ACHN (cell line): Measurements from ENCODE around the gene TVP23C.
"Not testable (repeated sequence)": the region's sequence is repeated elsewhere in the genome, so short reads cannot be mapped to it uniquely, and the experiment has no call there.

Experiments
- DNase-seq: peaks from one replicate; pipeline ENCODE4 v3.0.0-alpha.2; 2015
- in situ Hi-C: cut with HindIII; loops from 2 replicates; pipeline ENCODE4 v1.10.0; 2017; ENCODE audit warnings: low sequenced_read_pairs, low pct_ligation_motif_present, low pct_unique_long_range_greater_than_20kb

Gene TVP23C

DNA sequence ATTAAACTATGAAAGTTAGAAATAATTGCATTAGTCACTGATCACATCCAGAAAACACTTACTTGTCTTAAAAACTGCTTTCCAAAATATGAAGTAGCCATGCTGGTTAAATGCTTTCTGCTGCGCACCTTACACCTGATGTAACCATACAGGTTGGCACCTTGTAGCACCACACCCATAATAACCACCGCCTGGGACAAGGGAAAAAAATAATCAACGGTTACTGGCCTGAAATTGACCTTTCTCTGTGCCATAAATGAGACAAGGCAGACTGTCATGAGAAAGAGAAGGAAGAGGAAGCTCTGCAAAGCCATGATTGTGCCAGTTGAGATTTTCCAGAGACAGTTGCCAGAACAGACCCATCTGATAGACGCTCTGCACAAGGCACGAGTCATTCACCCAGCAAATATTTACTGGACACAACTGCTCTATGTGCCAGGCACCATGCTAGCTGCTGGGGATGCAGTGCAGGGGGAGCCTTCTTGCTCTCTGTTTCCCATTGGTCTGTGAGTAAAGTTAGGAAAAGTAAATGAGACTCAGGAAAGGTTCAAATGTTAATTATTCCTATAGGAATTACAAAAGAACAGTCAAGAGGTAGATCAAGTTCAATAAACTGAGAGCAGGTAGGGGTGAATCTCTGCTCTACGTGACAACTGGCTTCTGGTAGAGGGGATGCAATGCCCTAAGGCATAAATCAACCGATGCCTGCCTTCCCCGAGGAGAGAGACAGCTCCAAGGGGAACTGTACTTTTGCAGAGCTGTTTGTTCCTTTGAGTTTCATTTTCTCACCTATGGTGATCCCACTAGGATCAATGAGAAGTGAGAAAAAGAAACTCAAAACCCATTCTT lies 22.7 kb downstream of the TVP23C start:
- DNase-seq, in situ Hi-C loops: not testable (repeated sequence)

- DNase-seq, in situ Hi-C loops: not testable (repeated sequence)
These were observed 30.2 kb downstream of the TVP23C start for GRCh38 chr17:15533122-15533521.

DNA sequence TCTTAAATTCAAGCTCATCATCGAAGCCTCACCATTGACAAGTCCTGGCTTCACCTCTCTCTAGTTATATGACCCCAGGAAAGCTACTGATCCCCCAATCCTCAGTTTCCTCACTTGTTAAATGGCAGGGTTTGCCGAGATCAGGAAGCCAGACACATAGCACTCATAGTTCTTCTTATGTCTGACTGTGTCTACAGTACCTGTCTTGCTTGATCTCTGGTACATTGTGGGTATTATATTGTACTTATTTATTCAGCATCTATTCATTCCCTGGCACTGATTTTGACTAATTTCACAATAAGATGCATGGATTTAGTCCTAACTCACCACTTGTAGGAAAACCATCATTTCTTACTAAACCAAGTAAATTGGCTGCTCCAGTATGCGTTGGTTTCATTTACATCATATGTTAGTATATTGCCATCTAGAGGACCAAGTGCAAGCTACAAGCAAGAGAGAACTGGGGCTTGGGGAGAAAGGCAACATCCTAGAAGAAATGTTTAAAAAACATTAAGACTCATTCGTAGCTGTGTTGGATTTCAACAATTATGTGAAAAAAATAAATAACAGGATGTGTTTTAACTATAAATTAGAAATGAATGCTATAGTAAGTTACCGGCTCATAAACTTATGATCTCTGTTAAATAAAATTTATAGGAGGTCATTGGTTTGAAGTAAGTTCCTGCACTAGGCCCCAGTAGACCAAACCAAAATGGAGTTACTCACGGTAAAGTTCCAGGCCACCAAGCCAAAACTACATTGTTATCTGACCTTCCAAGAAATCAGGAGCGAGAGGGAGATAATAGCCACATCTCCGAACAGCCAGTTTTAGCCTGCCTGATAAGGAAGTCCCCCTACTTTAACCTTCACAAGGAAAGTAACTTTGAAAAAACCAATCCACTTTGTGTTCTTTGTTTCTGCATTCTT lies 36.7 kb downstream of the TVP23C start:
- in situ Hi-C loops: not testable (repeated sequence)
- peak; percentile 67 for DNase-seq

DNA sequence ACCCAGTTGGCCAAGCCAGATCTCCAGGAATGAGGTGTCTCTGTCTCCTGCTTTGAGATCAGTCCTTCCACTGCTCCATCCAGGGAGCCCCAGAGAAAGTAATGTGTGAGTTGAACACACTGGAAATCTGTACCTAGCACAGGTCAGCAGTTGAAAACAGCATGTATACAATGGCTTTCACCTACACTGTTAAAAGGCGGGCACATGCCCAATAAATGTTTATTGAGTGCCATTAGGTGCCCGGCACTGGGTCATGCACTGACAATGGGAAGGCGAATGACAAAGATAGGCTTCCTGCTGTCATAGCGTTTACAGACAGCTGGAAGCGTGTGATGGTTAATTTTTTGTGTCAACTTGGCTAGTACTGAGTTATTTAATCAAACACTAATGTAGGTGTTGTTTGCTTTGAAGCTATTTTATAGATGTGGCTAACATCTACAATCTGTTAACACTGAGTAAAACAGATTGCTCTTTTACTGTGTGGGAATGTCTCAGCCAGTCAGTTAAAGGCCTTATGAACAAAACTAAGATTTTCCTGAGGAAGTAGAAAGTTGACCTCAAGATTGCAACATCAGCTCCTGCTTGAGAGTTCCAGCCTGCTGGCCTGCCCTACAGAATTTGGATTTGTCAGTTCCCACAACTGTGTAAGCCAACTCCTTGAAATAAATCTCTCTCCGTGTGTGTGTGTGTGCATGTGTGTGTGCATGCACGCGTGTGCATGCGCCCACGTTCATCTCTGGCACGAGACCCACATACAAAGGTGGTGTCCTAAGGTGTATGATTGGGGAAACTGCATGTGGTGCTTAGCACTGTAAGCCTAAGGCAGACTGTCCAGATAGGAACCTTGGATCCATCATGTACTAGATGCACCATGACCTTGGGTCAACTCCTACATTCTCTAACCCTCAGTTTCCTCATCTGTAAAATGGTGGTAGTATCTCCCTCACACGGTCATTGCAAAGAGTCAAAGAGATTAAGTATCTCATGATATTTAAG lies 38.0 kb downstream of the TVP23C start:
- in situ Hi-C loops, DNase-seq: not testable (repeated sequence)

GRCh38 chr17:15516150-15516549 lies 47.1 kb downstream of the TVP23C start:
- DNase-seq: no peak
- in situ Hi-C loops: no loop called here

- no peak for DNase-seq
- in situ Hi-C loops: no loop called here
These were observed 48.8 kb downstream of the TVP23C start for GRCh38 chr17:15514469-15514868.

- in situ Hi-C loops: no loop called here
- no peak for DNase-seq
These were observed 49.3 kb downstream of the TVP23C start for GRCh38 chr17:15513856-15514459.

GRCh38 chr17:15513058-15513791 lies 50.1 kb downstream of the TVP23C start:
- in situ Hi-C loops: no loop called here
- no peak for DNase-seq

GRCh38 chr17:15512071-15512709 lies 51.1 kb downstream of the TVP23C start:
- DNase-seq: no peak
- in situ Hi-C loops: no loop called here

- no peak for DNase-seq
- in situ Hi-C loops: no loop called here
These were observed 52.1 kb downstream of the TVP23C start for GRCh38 chr17:15511142-15511541.

DNA sequence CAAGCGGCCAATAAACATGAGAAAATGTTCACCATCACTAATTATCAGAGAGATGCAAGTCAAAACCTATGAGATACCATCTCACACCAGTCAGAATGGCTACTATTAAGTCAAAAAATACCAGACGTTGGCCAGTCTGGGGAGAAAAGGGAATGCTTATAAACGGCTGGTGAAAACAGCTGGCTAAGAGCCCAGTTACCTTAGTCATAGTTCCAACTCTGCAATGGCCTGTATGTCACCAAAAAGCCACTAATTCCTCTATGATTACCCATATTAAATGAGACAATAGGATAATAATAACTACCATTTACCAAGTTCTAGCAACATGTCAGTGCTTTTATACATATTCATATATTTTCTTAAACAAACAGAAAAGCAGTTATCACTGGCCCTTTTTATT lies 52.9 kb downstream of the TVP23C start:
- in situ Hi-C loops: no loop called here
- DNase-seq: peak; percentile 12

- in situ Hi-C loops: no loop called here
- DNase-seq: no peak
These were observed 54.2 kb downstream of the TVP23C start for GRCh38 chr17:15509095-15509494.

- DNase-seq: no peak
- in situ Hi-C loops: no loop called here
These were observed 54.8 kb downstream of the TVP23C start for GRCh38 chr17:15508466-15508865.

DNA sequence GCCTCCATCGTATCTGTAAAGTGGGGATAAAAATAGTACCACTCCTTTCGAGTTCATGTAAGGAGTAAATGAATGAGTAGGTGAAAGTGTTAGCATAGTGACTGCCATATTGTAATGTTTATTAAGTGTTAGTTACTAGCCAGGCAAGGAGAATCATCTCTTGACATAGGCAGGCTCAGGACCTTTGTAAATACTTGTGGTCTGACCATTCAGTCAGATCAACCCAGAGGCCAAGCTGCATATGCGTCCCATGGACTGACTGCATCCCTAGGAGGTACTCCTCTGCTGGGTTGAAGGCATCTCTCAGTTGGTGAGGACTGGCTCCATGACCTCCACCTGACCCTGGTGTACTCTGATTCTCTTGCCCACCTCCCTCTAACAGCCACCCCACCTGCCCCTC lies 55.4 kb downstream of the TVP23C start:
- no peak for DNase-seq
- in situ Hi-C loops: no loop called here

DNA sequence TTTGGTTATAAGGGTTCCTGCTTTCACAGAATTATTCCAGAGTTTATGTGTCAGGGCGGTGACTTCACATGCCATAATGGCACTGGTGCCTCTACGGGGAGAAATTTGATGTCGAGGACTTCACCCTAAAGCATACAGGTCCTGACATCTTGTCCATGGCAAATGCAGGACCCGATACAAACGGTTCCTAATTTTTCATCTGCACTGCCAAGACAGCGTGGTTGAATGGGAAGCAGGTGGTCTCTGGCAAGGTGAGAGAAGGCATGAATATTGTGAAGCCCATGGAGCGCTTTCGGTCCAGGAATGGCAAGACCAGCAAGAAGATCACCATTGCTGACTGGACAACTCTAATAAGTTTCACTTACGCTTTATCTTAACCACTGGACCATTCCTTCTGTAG lies 56.3 kb downstream of the TVP23C start:
- no peak for DNase-seq
- in situ Hi-C loops: no loop called here

DNA sequence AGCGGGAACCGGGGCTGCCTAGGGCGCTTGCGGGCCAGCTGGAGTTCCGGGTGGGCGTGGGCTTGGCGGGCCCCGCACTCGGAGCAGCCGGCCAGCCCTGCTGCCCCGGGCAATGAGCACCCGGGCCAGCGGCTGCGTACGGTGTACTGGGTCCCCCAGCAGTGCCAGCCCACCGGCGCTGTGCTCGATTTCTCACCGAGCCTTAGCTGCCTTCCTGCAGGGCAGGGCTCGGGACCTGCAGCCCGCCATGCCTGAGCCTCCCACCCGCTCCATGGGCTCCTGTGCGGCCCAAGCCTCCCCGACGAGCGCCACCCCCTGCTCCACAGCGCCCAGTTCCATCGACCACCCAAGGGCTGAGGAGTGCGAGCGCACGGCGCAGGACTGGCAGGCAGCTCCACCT lies 57.6 kb downstream of the TVP23C start:
- DNase-seq, in situ Hi-C loops: not testable (repeated sequence)

GRCh38 chr17:15503731-15504130 lies 59.6 kb downstream of the TVP23C start:
- DNase-seq: no peak
- in situ Hi-C loops: no loop called here
